ENCODE results near the gene PDCL3. TPM values are rescaled to one million over a fixed set of nuclear protein-coding genes. Genes with fewer than 3 reads are reported as not detected.
A peak's percentile ranks its signal among the peaks of the same experiment; 100 is the strongest.

PDCL3 gene
- polyA plus RNA-seq, 2 of the 4 experiments (the other 2 are of a cell fraction): 63.1 to 64.1 TPM

DNA sequence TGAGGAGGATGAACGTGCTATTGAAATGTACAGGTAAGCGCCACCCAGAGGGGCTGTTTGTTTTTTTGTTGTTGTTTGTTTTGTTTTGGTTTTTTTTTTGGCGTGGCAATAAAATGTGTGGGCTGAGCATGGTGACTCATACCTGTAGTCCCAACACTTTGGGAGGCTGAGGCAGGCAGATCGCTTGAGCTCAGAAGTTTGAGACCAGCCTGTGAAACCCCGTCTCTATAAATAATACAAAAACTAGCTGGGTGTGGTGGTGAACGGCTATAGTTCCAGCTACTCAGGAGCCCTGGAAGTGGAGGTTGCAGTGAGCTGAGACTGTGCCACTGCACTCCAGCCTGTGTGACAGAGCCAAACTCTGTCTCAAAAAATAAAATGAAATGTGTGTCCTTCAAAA lies 6.2 kb downstream of the PDCL3 start:
- ATAC-seq (no peak), FAIRE-seq (no peak), DNase-seq (ENCODE audit: low read depth in 1 of 2, low spot score in 1 of 2) (no peak)
- 85% methylated on average over 6 of the region's 6 CpGs for WGBS (ENCODE audit: missing lambda C conversion rate)
- POLR2A ChIA-PET: no interaction called here
- Histone ChIP-seq H3K4me1 (peaks cover 7% of the 10 kb centered on the region; the same call in 2 of the 3 replicates), H3K27ac (no peak overlapping the region), H3K4me2 (no peak overlapping the region), H3K4me3 (no peak overlapping the region), H3K9me3 (no peaks in the 10 kb centered on the region)
- CTCF ChIA-PET: interaction anchor here (0.5 to 2.1 kb wide), 3 partner anchors 8 to 150 kb away, joined by 3 to 6 read pairs (median 5); no protein-coding TSS in a partner anchor
- TF ChIP-seq, protein P1, sequence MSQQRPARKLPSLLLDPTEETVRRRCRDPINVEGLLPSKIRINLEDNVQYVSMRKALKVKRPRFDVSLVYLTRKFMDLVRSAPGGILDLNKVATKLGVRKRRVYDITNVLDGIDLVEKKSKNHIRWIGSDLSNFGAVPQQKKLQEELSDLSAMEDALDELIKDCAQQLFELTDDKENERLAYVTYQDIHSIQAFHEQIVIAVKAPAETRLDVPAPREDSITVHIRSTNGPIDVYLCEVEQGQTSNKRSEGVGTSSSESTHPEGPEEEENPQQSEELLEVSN (IDR thresholded peaks at IDR 0.05; ENCODE audit: borderline replicate concordance, low read depth): no peak
- TF ChIP-seq KDM1A (IDR thresholded peaks at IDR 0.05; ENCODE audit: low read depth) (no peak), MAFK (IDR thresholded peaks at IDR 0.05; ENCODE audit: partially characterized antibody) (no peak), NFE2L2 (conservative IDR thresholded peaks at IDR 0.05; ENCODE audit: low read length) (no peak), NPAS2 (CRISPR knock-in tag; IDR thresholded peaks at IDR 0.05; ENCODE audit: borderline replicate concordance) (no peak), JUN (IDR thresholded peaks at IDR 0.05) (no peak), EHF (CRISPR knock-in tag; IDR thresholded peaks at IDR 0.05) (no peak), ZFP36 (IDR thresholded peaks at IDR 0.05; ENCODE audit: borderline replicate concordance, partially characterized antibody) (no peak), JUNB (IDR thresholded peaks at IDR 0.05) (no peak), MAZ (IDR thresholded peaks at IDR 0.05; ENCODE audit: borderline replicate concordance, low read depth, low read length) (no peak), CEBPB (IDR thresholded peaks at IDR 0.05) (no peak), HDAC2 (IDR thresholded peaks at IDR 0.05) (no peak), RCOR1 (IDR thresholded peaks at IDR 0.05; ENCODE audit: low read depth, low read length) (no peak), PHF8 (IDR thresholded peaks at IDR 0.05; ENCODE audit: borderline replicate concordance, low read depth) (no peak), CHD4 (IDR thresholded peaks at IDR 0.05; ENCODE audit: borderline replicate concordance) (no peak), RAD21 (conservative IDR thresholded peaks at IDR 0.05 in 1 of 2, IDR thresholded peaks at IDR 0.05 in 1 of 2) (no peak), CBX8 (IDR thresholded peaks at IDR 0.05) (no peak)
- TF ChIP-seq, protein P2, sequence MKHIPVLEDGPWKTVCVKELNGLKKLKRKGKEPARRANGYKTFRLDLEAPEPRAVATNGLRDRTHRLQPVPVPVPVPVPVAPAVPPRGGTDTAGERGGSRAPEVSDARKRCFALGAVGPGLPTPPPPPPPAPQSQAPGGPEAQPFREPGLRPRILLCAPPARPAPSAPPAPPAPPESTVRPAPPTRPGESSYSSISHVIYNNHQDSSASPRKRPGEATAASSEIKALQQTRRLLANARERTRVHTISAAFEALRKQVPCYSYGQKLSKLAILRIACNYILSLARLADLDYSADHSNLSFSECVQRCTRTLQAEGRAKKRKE (CRISPR knock-in tag; IDR thresholded peaks at IDR 0.05; ENCODE audit: low read depth): no peak
- TF ChIP-seq, protein P3, sequence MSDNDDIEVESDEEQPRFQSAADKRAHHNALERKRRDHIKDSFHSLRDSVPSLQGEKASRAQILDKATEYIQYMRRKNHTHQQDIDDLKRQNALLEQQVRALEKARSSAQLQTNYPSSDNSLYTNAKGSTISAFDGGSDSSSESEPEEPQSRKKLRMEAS (IDR thresholded peaks at IDR 0.05): no peak
- TF ChIP-seq, protein P4, sequence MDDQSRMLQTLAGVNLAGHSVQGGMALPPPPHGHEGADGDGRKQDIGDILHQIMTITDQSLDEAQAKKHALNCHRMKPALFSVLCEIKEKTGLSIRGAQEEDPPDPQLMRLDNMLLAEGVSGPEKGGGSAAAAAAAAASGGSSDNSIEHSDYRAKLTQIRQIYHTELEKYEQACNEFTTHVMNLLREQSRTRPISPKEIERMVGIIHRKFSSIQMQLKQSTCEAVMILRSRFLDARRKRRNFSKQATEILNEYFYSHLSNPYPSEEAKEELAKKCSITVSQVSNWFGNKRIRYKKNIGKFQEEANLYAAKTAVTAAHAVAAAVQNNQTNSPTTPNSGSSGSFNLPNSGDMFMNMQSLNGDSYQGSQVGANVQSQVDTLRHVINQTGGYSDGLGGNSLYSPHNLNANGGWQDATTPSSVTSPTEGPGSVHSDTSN (IDR thresholded peaks at IDR 0.05): no peak

DNA sequence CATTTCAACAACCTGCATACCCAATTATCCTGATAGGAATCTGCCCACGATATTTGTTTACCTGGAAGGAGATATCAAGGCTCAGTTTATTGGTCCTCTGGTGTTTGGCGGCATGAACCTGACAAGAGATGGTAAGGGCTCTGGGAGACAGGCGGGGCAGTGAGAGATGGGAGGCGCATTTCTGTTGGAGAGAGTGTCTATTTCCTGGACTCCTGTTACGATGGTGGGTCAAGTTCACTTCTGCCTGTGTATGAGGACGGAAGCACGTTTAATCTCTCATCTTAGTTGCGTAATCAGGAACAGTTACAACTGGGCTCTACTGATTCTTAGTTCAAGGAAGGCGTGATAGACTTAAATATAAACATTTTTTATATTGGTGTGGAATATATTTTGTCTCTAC lies 8.9 kb downstream of the PDCL3 start:
- Histone ChIP-seq H3K4me3 (no peak overlapping the region), H3K27ac (no peak overlapping the region), H3K9me3 (no peaks in the 10 kb centered on the region), H3K4me1 (no peaks in the 10 kb centered on the region), H3K4me2 (no peak overlapping the region)
- TF ChIP-seq CBX2 (IDR thresholded peaks at IDR 0.05; ENCODE audit: borderline replicate concordance, low read depth) (no peak), CEBPB (IDR thresholded peaks at IDR 0.05) (peak; percentile 20 to 63; a peak in 2 of 4 replicates)
- 89% methylated on average over 9 of the region's 9 CpGs for WGBS (ENCODE audit: missing lambda C conversion rate)
- DNase-seq (ENCODE audit: low read depth in 1 of 2, low spot score in 1 of 2): no peak
- FAIRE-seq: no peak
- ChIA-PET POLR2A (no interaction called here), CTCF (interaction anchor here (2.0 kb wide), 1 partner anchor 12 kb away, joined by 4 read pairs; no protein-coding TSS in a partner anchor)
- ATAC-seq: no peak

DNA sequence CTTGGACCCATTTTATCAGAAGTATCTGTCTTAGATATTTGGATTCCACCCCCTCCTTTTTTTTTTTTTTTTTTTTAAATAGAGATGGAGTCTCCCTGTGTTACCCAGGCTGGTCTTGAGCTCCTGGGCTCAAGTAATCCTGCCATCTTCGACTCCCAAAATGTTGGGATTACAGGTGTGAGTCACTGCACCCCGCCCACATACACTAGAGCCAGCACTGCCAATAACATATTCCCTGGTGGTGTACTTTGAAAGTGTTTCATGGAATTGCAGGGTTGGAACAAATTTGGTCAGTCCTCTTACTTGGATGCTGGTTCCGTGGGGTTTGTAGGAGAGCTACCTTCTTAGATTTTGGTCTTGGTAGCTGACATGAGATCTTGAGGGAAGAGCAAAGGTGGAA lies 15.0 kb downstream of the PDCL3 start:
- peak; percentile 65 to 71; a peak in 5 of 6 replicates for ATAC-seq
- Histone ChIP-seq H3K4me1 (peaks cover 5% of the 10 kb centered on the region; the same call in 1 of the 3 replicates), H3K9me3 (no peaks in the 10 kb centered on the region), H3K27ac (no peak overlapping the region), H3K4me2 (no peak overlapping the region), H3K4me3 (no peak overlapping the region)
- ChIA-PET POLR2A (interaction anchor here (0.6 kb wide), 1 partner anchor 1181 kb away, joined by 4 read pairs; no protein-coding TSS in a partner anchor), CTCF (interaction anchor here (1.1 to 1.4 kb wide), 2 partner anchors 10 to 40 kb away, joined by 4 to 5 read pairs; no protein-coding TSS in a partner anchor)
- WGBS (ENCODE audit: missing lambda C conversion rate): 82% methylated on average over 3 of the region's 3 CpGs
- peak in 1 of 2 experiments; percentile 15 for DNase-seq (ENCODE audit: low read depth in 1 of 2, low spot score in 1 of 2)
- no peak for FAIRE-seq
- TF ChIP-seq BHLHE40 (IDR thresholded peaks at IDR 0.05; ENCODE audit: low read depth, low read length) (no peak), NR3C1 (IDR thresholded peaks at IDR 0.05) (no peak), ZC3H11A (IDR thresholded peaks at IDR 0.05) (no peak), RFX5 (IDR thresholded peaks at IDR 0.05) (no peak), FOSL2 (IDR thresholded peaks at IDR 0.05) (no peak), FOSL2 (CRISPR knock-in tag; IDR thresholded peaks at IDR 0.05) (no peak), ESRRA (IDR thresholded peaks at IDR 0.05; ENCODE audit: borderline replicate concordance, low read length) (no peak), TP53 (CRISPR knock-in tag; IDR thresholded peaks at IDR 0.05) (no peak)
- TF ChIP-seq, protein P1 (IDR thresholded peaks at IDR 0.05; ENCODE audit: borderline replicate concordance, low read depth): no peak
- TF ChIP-seq, protein P2 (CRISPR knock-in tag; IDR thresholded peaks at IDR 0.05; ENCODE audit: low read depth): no peak
- TF ChIP-seq, protein P5, sequence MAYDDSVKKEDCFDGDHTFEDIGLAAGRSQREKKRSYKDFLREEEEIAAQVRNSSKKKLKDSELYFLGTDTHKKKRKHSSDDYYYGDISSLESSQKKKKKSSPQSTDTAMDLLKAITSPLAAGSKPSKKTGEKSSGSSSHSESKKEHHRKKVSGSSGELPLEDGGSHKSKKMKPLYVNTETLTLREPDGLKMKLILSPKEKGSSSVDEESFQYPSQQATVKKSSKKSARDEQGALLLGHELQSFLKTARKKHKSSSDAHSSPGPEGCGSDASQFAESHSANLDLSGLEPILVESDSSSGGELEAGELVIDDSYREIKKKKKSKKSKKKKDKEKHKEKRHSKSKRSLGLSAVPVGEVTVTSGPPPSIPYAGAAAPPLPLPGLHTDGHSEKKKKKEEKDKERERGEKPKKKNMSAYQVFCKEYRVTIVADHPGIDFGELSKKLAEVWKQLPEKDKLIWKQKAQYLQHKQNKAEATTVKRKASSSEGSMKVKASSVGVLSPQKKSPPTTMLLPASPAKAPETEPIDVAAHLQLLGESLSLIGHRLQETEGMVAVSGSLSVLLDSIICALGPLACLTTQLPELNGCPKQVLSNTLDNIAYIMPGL (CRISPR knock-in tag; IDR thresholded peaks at IDR 0.05; ENCODE audit: borderline replicate concordance): no peak
